Frontal cortex (tissue), 4 donors: ENCODE measurements around the gene TAX1BP3. TPM values are rescaled to one million over a fixed set of nuclear protein-coding genes. Genes with fewer than 3 reads are reported as not detected.

Experiments used
- DNase-seq, 2 donors: peaks; one replicate each; pipeline ENCODE4 v3.0.0; 2012; ENCODE audit warnings: low spot score in 2 of 2
- FAIRE-seq: peaks from 2 replicates; lab custom pipeline; 2012; peaks lifted over from hg19 to GRCh38; lab: Jason Lieb, UNC
- total RNA-seq: library from RNA; depleted of rRNA; stranded (reverse); fragments of >200 nt; gene quantifications from one replicate; pipeline ENCODE4 v1.2.3, GENCODE V29; 2014
- donor health status: control.
- donor health status: control.
- donor health status: control.

The TAX1BP3 gene
- total RNA-seq, 1 donor from 2014 or later: 26.9 TPM

DNA sequence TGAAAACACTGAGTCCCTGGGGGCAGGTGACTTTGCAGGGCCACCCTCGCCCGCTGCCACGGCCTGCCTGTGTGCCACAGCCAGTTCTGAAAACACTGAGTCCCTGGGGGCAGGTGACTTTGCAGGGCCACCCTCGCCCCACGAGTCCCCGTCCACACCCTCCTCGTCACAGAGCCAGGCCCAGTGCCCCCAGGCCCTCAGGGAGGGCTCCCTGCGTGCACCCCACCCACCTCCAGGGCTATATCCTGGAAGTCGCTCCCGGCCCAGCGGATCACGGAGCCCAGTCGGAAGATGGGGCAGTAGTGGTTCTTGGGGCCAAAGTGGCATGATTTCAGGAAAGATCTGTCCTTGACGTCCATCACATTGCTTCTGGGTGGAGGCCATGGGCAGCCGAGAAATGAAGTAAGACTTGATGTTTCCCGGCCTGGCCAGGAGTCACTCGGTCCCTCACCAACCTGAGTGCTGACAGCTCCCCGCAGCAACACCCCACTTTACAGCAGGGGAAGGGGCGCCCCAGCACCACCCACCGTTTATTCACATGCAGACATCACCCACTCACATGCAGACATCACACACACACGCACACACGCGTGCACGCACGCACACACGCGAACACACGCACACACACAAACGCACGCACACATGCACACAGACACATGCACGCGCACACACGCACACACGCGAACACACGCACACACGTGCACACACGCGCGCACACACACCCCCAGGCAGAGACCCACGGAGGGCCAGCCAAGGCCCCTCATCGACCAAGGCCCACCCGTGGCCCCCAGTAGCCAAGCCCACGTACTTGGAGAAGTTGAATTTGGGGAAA lies 21.1 kb upstream of the TAX1BP3 start:
- FAIRE-seq (no peak), DNase-seq (no peak)

- FAIRE-seq: no peak
- DNase-seq: no peak
These were observed 20.5 kb upstream of the TAX1BP3 start for GRCh38 chr17:3688852-3689261.

GRCh38 chr17:3688027-3688553 lies 19.7 kb upstream of the TAX1BP3 start:
- DNase-seq (no peak), FAIRE-seq (no peak)

- no peak for FAIRE-seq
- DNase-seq: no peak
These were observed 16.8 kb upstream of the TAX1BP3 start for GRCh38 chr17:3685174-3685573.

DNA sequence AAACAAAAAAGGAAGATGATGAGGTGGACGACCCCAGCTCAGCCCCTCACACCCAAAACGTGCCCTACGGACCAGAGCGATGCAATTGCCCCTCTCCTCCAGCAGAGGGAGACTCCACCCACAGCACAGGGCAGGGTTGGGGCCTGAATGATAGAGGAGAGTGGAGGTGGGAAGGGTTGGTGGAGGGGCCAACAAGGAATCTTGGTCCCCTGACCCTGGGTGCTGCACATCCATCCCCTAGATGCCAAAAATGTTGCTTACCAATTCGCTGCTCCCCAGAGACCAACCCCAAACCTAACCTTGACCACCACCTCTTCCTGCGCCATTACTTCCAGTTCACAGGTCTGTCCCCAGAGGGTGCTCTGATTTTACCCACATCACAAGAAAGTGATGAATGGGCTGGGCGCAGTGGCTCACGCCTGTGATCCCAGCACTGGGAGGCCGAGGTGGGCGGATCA lies 14.7 kb upstream of the TAX1BP3 start:
- FAIRE-seq: no peak
- DNase-seq: peak; percentile 64 to 74

DNA sequence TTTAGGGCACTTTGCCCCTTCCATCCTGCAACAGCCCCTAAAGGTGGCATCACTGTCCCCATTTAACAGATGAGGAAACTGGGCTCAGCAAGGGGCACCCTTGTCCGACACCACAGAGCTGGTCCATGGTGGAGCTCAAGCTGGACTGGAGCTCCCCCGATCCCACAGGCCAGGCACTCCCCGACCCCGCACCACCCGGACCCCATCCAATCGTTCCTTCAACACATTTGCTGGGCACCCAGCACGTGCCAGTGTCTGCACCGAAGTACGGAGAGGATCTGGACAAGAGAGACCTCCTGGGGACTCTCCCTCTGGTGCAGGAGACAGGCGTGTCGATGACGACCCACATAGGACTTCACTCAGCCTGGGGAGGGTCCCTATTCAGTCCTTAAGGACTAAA lies 13.7 kb upstream of the TAX1BP3 start:
- FAIRE-seq (no peak), DNase-seq (no peak)

- no peak for FAIRE-seq
- DNase-seq: no peak
These were observed 13.2 kb upstream of the TAX1BP3 start for GRCh38 chr17:3681565-3681964.

DNA sequence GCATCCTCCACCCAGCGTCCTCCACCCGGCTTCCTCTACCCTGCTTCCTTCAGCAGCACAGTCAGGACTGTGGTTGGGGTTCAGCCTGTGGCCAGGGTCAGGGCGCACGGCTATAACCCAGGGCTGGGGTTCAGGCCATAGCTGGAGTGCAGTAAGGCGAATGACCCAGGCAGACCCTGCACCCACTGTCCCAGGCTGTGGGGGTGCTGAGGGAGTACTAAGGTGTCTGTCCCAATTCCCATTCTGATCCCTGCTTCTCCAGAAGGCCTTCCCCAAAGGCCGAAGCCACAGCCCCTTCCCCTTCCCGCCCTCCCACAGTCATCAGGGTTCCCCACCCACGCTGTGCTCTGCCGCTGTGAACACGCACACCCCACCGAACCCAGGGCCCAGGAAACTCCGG lies 12.7 kb upstream of the TAX1BP3 start:
- FAIRE-seq: no peak
- no peak for DNase-seq

DNA sequence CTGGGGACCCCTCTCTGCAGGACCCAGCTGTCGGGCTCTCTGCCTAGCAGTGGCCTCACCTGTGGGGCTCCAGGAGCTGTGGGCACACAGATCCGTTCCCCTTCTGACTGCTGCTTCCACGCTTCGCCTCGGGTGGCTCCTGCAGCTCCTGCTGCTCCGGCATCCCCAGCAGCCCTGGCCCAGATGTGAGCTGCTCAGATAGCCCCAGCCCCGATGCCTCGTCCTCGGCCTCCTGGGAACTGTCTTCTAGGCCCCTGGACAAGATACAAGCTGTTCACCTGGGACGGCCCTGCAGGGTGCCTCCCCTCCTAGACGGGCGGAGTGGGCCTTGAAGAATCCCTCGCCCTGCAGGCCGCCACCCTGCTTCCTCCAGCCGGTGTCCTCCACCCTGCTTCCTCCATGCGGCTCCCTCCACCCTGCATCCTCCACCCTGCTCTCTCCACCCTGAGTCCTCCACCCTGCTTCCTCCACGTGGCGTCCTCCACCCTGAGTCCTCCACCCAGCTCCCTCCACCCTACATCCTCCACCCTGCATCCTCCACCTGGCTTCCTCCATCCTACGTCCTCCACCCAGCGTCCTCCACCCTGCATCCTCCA lies 11.3 kb upstream of the TAX1BP3 start:
- FAIRE-seq (no peak), DNase-seq (no peak)

DNA sequence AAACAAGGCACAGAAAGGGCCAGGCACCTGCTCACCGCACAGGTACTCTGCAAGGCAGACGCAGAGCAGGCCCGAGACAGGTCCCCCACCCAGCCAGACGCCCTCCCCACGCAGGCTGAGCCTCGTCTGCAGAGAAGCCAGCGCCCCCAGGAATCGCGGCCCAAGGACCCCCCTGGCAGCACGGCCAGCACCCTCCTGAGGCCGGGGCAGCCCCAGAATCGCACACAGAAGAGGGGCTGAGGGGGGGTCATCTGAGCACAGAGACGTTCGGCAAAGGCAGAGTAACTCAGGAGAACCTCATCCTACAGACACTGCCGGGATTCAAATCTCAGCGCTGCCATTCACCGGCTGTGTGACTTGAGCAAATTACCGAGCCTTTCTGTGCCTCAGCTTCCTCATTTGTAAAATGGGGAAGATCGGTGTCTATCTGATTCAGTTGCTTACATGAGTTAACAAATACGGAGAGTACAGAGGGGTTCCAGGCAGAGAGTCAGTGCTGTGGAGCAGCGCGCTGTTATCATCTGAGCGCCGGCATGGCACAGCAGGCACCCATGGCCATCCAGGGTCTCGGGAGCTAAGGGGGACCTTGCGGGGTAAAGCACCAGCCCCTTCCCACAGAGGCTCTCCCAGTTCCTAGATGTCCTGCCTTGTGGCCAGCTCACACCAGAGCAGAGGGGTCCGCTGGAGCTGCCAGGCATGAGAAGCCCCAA lies 10.6 kb upstream of the TAX1BP3 start:
- FAIRE-seq (no peak), DNase-seq (no peak)

GRCh38 chr17:3678095-3678820 lies 9.9 kb upstream of the TAX1BP3 start:
- DNase-seq (no peak), FAIRE-seq (no peak)

DNA sequence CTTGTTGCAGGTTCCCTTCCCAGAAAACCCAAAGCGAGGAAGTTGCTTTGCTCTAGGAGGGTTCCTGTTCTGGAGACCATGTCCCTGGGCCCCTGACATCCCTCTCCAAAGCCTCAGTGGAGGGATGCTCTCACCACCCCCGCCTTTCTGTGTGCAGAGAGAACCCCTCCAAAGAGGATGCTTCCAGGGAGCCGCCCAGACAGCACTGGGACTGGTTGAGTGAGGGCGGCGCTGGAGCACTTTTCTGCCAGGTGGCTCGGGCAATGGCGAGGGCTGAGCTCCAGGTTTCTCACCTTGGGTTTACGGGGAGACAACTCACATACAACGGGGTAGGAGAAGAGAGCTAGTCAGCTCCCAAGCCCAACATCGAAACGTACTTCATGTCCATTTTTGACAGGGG lies 7.5 kb upstream of the TAX1BP3 start:
- DNase-seq: no peak
- FAIRE-seq: no peak

- no peak for FAIRE-seq
- DNase-seq: no peak
These were observed 4.2 kb upstream of the TAX1BP3 start for GRCh38 chr17:3672571-3672970.

DNA sequence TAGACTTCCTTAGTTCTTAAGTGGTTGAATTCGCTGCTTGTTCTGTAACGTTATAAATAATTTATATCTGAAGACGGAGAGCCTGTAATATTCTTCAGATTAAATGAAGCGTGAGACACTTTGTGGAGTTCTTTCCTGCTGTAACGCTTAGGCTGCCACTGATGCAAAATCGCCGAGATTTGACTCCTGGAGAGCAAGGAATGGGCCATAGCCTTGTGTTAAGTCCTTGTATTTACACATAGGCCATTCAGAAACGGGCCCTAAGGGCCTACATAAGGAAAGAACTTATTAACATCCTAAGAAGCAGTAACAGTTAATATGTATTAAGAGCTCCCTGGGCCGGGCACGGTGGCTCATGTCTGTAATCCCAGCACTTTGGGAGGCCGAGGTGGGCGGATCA lies 1.2 kb upstream of the TAX1BP3 start:
- no peak for DNase-seq
- FAIRE-seq: no peak

DNA sequence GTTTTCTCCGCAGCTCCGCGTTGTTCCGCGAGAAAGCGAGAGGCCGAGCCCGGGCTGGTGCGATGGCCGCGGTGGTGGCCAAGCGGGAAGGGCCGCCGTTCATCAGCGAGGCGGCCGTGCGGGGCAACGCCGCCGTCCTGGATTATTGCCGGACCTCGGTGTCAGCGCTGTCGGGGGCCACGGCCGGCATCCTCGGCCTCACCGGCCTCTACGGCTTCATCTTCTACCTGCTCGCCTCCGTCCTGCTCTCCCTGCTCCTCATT lies 638 bp upstream of the TAX1BP3 start:
- DNase-seq (no peak), FAIRE-seq (no peak)

- FAIRE-seq (no peak), DNase-seq (peak; percentile 65 to 80)
These were observed 756 bp downstream of the TAX1BP3 start for GRCh38 chr17:3667366-3668278.

- DNase-seq (no peak), FAIRE-seq (no peak)
These were observed 1.9 kb downstream of the TAX1BP3 start for GRCh38 chr17:3666516-3666915.

- no peak for DNase-seq
- FAIRE-seq: no peak
These were observed 2.5 kb downstream of the TAX1BP3 start for GRCh38 chr17:3665834-3666233.
